Adrenal gland (tissue), 5 donors: ENCODE results near the gene PSIP1.

Experiments
- POLR2A ChIP-seq, 2 donors: fragments of 450-650 bp; IDR thresholded peaks; one replicate each; pipeline ENCODE4 v1.6.1; 2017; ENCODE audit warnings: antibody characterized with exemption in 2 of 2, mild to moderate bottlenecking in 2 of 2, moderate library complexity in 1 of 2
- TF ChIP-seq, protein P1 (sequence below), 6 experiments: fragments of 450-650 bp in 4 of 6; fragments of 200-600 bp in 2 of 6; sonication (generic) in 1 of 6; IDR thresholded peaks; 1 replicate in 5 of 6; 2 replicates in 1 of 6; pipeline versions ENCODE4 v1.5.1 to v1.8.0; 2016 to 2021; ENCODE audit warnings: antibody characterized with exemption in 6 of 6, mild to moderate bottlenecking in 2 of 6, moderate library complexity in 1 of 6
- donor health status: DM: no; HTN: no; CAD: no.

DNA sequence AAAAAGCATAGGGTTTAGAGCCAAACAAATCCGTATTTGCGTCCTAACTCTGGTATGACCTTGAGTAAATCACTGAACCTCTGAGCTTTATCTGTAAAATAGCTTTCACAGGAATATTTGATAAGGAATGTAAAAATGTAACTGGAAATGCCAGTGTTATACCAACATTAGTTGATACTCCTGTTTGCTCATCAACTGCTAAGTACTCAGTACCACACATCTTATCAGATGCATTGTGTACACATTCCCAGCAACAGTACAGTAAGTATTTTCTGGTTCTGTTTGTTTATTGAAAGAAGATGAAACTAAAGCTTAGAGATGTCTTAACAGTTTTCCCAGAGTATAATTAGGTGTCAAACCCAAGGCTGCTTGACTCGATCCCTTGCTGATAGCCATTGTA, 66.6 kb downstream of the PSIP1 start:
- TF ChIP-seq, protein P1, sequence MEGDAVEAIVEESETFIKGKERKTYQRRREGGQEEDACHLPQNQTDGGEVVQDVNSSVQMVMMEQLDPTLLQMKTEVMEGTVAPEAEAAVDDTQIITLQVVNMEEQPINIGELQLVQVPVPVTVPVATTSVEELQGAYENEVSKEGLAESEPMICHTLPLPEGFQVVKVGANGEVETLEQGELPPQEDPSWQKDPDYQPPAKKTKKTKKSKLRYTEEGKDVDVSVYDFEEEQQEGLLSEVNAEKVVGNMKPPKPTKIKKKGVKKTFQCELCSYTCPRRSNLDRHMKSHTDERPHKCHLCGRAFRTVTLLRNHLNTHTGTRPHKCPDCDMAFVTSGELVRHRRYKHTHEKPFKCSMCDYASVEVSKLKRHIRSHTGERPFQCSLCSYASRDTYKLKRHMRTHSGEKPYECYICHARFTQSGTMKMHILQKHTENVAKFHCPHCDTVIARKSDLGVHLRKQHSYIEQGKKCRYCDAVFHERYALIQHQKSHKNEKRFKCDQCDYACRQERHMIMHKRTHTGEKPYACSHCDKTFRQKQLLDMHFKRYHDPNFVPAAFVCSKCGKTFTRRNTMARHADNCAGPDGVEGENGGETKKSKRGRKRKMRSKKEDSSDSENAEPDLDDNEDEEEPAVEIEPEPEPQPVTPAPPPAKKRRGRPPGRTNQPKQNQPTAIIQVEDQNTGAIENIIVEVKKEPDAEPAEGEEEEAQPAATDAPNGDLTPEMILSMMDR (IDR thresholded peaks at IDR 0.05), result no peak
- no peak for TF ChIP-seq POLR2A (IDR thresholded peaks at IDR 0.05)
